H1 (cell line): ENCODE results near the gene C1QL1. TPM values are rescaled to one million over a fixed set of nuclear protein-coding genes. Genes with fewer than 3 reads are reported as not detected.

Experiments used
- CTCF ChIA-PET: fragments of 300-600 bp; sonication (Branson Sonifier 250); formaldehyde crosslinking; loops from one replicate; lab custom pipeline; 2021; ENCODE audit not compliant: partially characterized antibody; lab: Charles Lee
- POLR2A ChIA-PET: fragments of 300-600 bp; sonication (Branson Sonifier 250); formaldehyde crosslinking; loops from one replicate; lab custom pipeline; 2021; ENCODE audit warnings: inconsistent platforms; ENCODE audit not compliant: partially characterized antibody; lab: Charles Lee
- DNase-seq, 2 experiments: peaks; one replicate each; pipeline versions ENCODE4 v3.0.0 to v3.0.0-alpha.2; 2010 to 2022; ENCODE audit warnings: low spot score in 2 of 2, low read depth in 1 of 2, mixed read lengths in 1 of 2
- FAIRE-seq: peaks from 2 replicates; lab custom pipeline; 2011; peaks lifted over from hg19 to GRCh38; lab: Jason Lieb, UNC
- H2AFZ ChIP-seq: 2 replicates; pipeline ENCODE4 v1.8.1; 2012; ENCODE audit warnings: low read length, inconsistent platforms
- H2AK5ac ChIP-seq: 2 replicates; pipeline ENCODE4 v1.6.1; 2013; ENCODE audit warnings: low read depth, low read length
- H2BK120ac ChIP-seq: replicated peaks from 2 replicates; pipeline ENCODE3; 2013; ENCODE audit warnings: low read depth, low read length, inconsistent platforms
- H2BK12ac ChIP-seq: 2 replicates; pipeline ENCODE4 v1.6.1; 2013; ENCODE audit warnings: low read depth, low read length
- H2BK15ac ChIP-seq: 2 replicates; pipeline ENCODE4 v1.6.1; 2013; ENCODE audit warnings: low read length
- H2BK20ac ChIP-seq: 2 replicates; pipeline ENCODE4 v1.6.1; 2013; ENCODE audit warnings: low read length
- H2BK5ac ChIP-seq: 2 replicates; pipeline ENCODE4 v1.6.1; 2013; ENCODE audit warnings: low read depth, low read length
- H3K14ac ChIP-seq: 2 replicates; pipeline ENCODE4 v1.6.1; 2013; ENCODE audit warnings: inconsistent platforms; ENCODE audit not compliant: insufficient read length
- H3K18ac ChIP-seq: 2 replicates; pipeline ENCODE4 v1.6.1; 2013; ENCODE audit warnings: low read length; ENCODE audit errors: extremely low read depth
- H3K23ac ChIP-seq: 2 replicates; pipeline ENCODE4 v1.6.1; 2013; ENCODE audit warnings: inconsistent platforms; ENCODE audit not compliant: insufficient read length
- H3K23me2 ChIP-seq: 2 replicates; pipeline ENCODE4 v1.6.1; 2013; ENCODE audit warnings: low read depth, low read length
- H3K27ac ChIP-seq: 2 replicates; pipeline ENCODE4 v1.6.1; 2011; ENCODE audit warnings: low read depth, low read length, inconsistent platforms
- H3K27me3 ChIP-seq, 4 experiments: replicated peaks in 1 of 4; 1 replicate in 1 of 4; 2 replicates in 3 of 4; pipeline versions ENCODE4 v1.6.1 to v1.8.1; 2011 to 2013; ENCODE audit warnings: low read length in 3 of 4, mild to moderate bottlenecking in 3 of 4, inconsistent platforms in 2 of 4, mixed read lengths in 2 of 4, moderate library complexity in 1 of 4; ENCODE audit not compliant: control insufficient read depth in 3 of 4, insufficient read depth in 3 of 4; ENCODE audit errors: extremely low read depth in 1 of 4
- H3K36me3 ChIP-seq, 4 experiments: 2 replicates each; pipeline versions ENCODE4 v1.6.1 to v1.8.1; 2011 to 2013; ENCODE audit warnings: mild to moderate bottlenecking in 4 of 4, low read length in 3 of 4, moderate library complexity in 2 of 4, control low read depth in 1 of 4, inconsistent platforms in 1 of 4; ENCODE audit not compliant: insufficient read depth in 4 of 4, control insufficient read depth in 2 of 4
- H3K4ac ChIP-seq: replicated peaks from 2 replicates; pipeline ENCODE3; 2013; ENCODE audit warnings: low read length, low read depth, mixed read lengths, inconsistent platforms; ENCODE audit not compliant: insufficient read length
- H3K4me1 ChIP-seq, 4 experiments: replicated peaks in 1 of 4; 1 replicate in 1 of 4; 2 replicates in 3 of 4; pipeline versions ENCODE4 v1.6.1 to v1.8.1; 2011 to 2013; ENCODE audit warnings: low read length in 3 of 4, inconsistent platforms in 2 of 4, mixed read lengths in 1 of 4; ENCODE audit not compliant: insufficient read depth in 4 of 4, control insufficient read depth in 3 of 4
- H3K4me2 ChIP-seq, 2 experiments: 2 replicates each; pipeline versions ENCODE4 v1.6.1 to v1.8.1; 2011 to 2013; ENCODE audit warnings: low read depth in 2 of 2, low read length in 2 of 2, control low read depth in 1 of 2, inconsistent platforms in 1 of 2, mild to moderate bottlenecking in 1 of 2; ENCODE audit not compliant: insufficient read depth in 1 of 2
- H3K4me3 ChIP-seq, 4 experiments: fragments of 200-600, 300-600 bp in 1 of 4; sonication (generic), shearing (Covaris generic), sonication (Bioruptor Twin) in 1 of 4; 2 replicates each; pipeline versions ENCODE4 v1.5.1 to v1.8.1; 2011 to 2016; ENCODE audit warnings: low read length in 4 of 4, low read depth in 3 of 4, control low read depth in 2 of 4, inconsistent platforms in 2 of 4, mild to moderate bottlenecking in 2 of 4, mixed read lengths in 1 of 4, moderate library complexity in 1 of 4; ENCODE audit not compliant: insufficient read depth in 2 of 4; ENCODE audit errors: extremely low read depth in 1 of 4
- H3K56ac ChIP-seq: replicated peaks from 2 replicates; pipeline ENCODE3; 2013; ENCODE audit warnings: low read depth, mild to moderate bottlenecking, mixed read lengths, low read length, inconsistent platforms; ENCODE audit not compliant: insufficient read length
- H3K79me1 ChIP-seq: 2 replicates; pipeline ENCODE4 v1.6.1; 2013; ENCODE audit warnings: low read depth, low read length, control low read depth
- H3K79me2 ChIP-seq, 2 experiments: 2 replicates each; pipeline versions ENCODE4 v1.6.1 to v1.8.1; 2012 to 2013; ENCODE audit warnings: low read length in 2 of 2, mild to moderate bottlenecking in 2 of 2, inconsistent platforms in 1 of 2; ENCODE audit not compliant: insufficient read depth in 2 of 2, control insufficient read depth in 1 of 2
- H3K9ac ChIP-seq, 4 experiments: replicated peaks in 1 of 4; 1 replicate in 1 of 4; 2 replicates in 3 of 4; pipeline versions ENCODE4 v1.6.1 to v1.8.1; 2011 to 2013; ENCODE audit warnings: low read depth in 3 of 4, low read length in 3 of 4, control low read depth in 2 of 4, mild to moderate bottlenecking in 2 of 4, moderate library complexity in 2 of 4, inconsistent platforms in 1 of 4; ENCODE audit errors: extremely low read depth in 1 of 4
- H3K9me3 ChIP-seq, 2 experiments: 2 replicates each; pipeline versions ENCODE4 v1.6.1 to v1.8.1; 2012 to 2013; ENCODE audit warnings: mild to moderate bottlenecking in 2 of 2, moderate library complexity in 2 of 2, control low read depth in 1 of 2, inconsistent platforms in 1 of 2, low read depth in 1 of 2, low read length in 1 of 2, mixed read lengths in 1 of 2; ENCODE audit not compliant: insufficient read depth in 2 of 2
- H4K20me1 ChIP-seq, 2 experiments: replicated peaks in 1 of 2; 2 replicates each; pipeline versions ENCODE3 to v1.8.1; 2011 to 2013; ENCODE audit warnings: inconsistent platforms in 2 of 2, low read length in 2 of 2, mild to moderate bottlenecking in 1 of 2; ENCODE audit not compliant: insufficient read depth in 2 of 2, control insufficient read depth in 1 of 2
- H4K5ac ChIP-seq: 2 replicates; pipeline ENCODE4 v1.6.1; 2013; ENCODE audit warnings: low read length, low read depth, mixed read lengths, inconsistent platforms; ENCODE audit not compliant: insufficient read length
- H4K8ac ChIP-seq: 2 replicates; pipeline ENCODE4 v1.8.0; 2013; ENCODE audit warnings: mild to moderate bottlenecking, moderate library complexity, low read length, inconsistent platforms; ENCODE audit not compliant: insufficient read depth; ENCODE audit errors: extremely low read depth
- H4K91ac ChIP-seq: replicated peaks from 2 replicates; pipeline ENCODE3; 2013; ENCODE audit warnings: low read length, mixed read lengths, inconsistent platforms; ENCODE audit not compliant: insufficient read length
- ATF3 ChIP-seq: IDR thresholded peaks from 2 replicates; pipeline ENCODE4 v1.6.1; 2011; ENCODE audit warnings: low read depth, mild to moderate bottlenecking, low read length; ENCODE audit not compliant: insufficient read depth
- BACH1 ChIP-seq: IDR thresholded peaks from 2 replicates; pipeline ENCODE4 v1.6.1; 2012; ENCODE audit warnings: low read length, improper control_type of control experiment
- CBX8 ChIP-seq: fragments of 300-800, 300-1000 bp; sonication (generic); IDR thresholded peaks from 2 replicates; pipeline ENCODE4 v1.7.1; 2016; ENCODE audit warnings: low read depth, low read length, borderline replicate concordance
- GABPA ChIP-seq: IDR thresholded peaks from 2 replicates; pipeline ENCODE4 v1.6.1; 2011; ENCODE audit warnings: mild to moderate bottlenecking, low read length, moderate library complexity, borderline replicate concordance; ENCODE audit not compliant: insufficient read depth
- JUND ChIP-seq: IDR thresholded peaks from 2 replicates; pipeline ENCODE4 v1.6.1; 2011; ENCODE audit warnings: mild to moderate bottlenecking, improper control_type of control experiment, low read length
- MAFK ChIP-seq: IDR thresholded peaks from 2 replicates; pipeline ENCODE4 v1.6.1; 2012; ENCODE audit warnings: low read depth, mild to moderate bottlenecking, improper control_type of control experiment, low read length
- POLR2AphosphoS5 ChIP-seq: IDR thresholded peaks from 2 replicates; pipeline ENCODE4 v1.6.1; 2011; ENCODE audit warnings: low read depth, low read length
- RAD21 ChIP-seq, 2 experiments: IDR thresholded peaks in 1 of 2; conservative IDR thresholded peaks in 1 of 2; 2 replicates each; pipeline ENCODE4 v1.6.1; 2011; ENCODE audit warnings: low read depth in 2 of 2, low read length in 2 of 2, improper control_type of control experiment in 1 of 2, inconsistent platforms in 1 of 2, mild to moderate bottlenecking in 1 of 2, moderate library complexity in 1 of 2
- RNF2 ChIP-seq: fragments of 200-900, 300-1000 bp; sonication (generic); IDR thresholded peaks from 2 replicates; pipeline ENCODE4 v1.7.1; 2016; ENCODE audit warnings: borderline replicate concordance, low read depth, mild to moderate bottlenecking, antibody characterized with exemption, low read length; ENCODE audit not compliant: poor library complexity, severe bottlenecking; ENCODE audit errors: missing control alignments
- SIX5 ChIP-seq: IDR thresholded peaks from 2 replicates; pipeline ENCODE4 v1.6.1; 2011; ENCODE audit warnings: mild to moderate bottlenecking, low read depth, low read length
- TAF1 ChIP-seq: IDR thresholded peaks from 2 replicates; pipeline ENCODE4 v1.6.1; 2011; ENCODE audit warnings: mild to moderate bottlenecking, low read depth, low read length
- TEAD4 ChIP-seq: IDR thresholded peaks from 2 replicates; pipeline ENCODE4 v1.6.1; 2012; ENCODE audit warnings: low read depth, low read length, inconsistent platforms, mixed read lengths
- YY1 ChIP-seq: IDR thresholded peaks from 2 replicates; pipeline ENCODE4 v1.6.1; 2011; ENCODE audit warnings: low read depth, mild to moderate bottlenecking, low read length
- WGBS, 2 experiments: shearing (Covaris generic) in 1 of 2; methylation state at CpG; one replicate each; pipeline versions ENCODE4 v1.1.6 to v1.1.7; 2013 to 2015; ENCODE audit warnings: low lambda C conversion rate in 2 of 2, mixed read lengths in 2 of 2, inconsistent platforms in 1 of 2, low coverage in 1 of 2, missing lambda C conversion rate in 1 of 2; ENCODE audit not compliant: insufficient replicate concordance in 2 of 2, insufficient coverage in 1 of 2, insufficient read length in 1 of 2; ENCODE audit errors: extremely low coverage in 1 of 2, missing lambda C conversion rate in 1 of 2; 5-methylcytosine and 5-hydroxymethylcytosine counted together
- polyA plus RNA-seq, 7 experiments: library from polyadenylated mRNA; depleted of rRNA in 3 of 7; stranded (reverse) in 5 of 7; unstranded in 2 of 7; fragments of >200 nt in 5 of 7; fragments of 200-250 nt in 2 of 7; gene quantifications; 1 replicate in 5 of 7; 2 replicates in 1 of 7; 4 replicates in 1 of 7; pipeline versions ENCODE4 v1.2.1 to v1.2.3, GENCODE V29; 2011 to 2013; ENCODE audit warnings: missing spikeins in 2 of 7, mixed read lengths in 2 of 7
- total RNA-seq: library from RNA; stranded (reverse); fragmentation: NEBNext Ultra II Directional; extraction: Animal tissue kit (Norgen Biotek cat#: 25700); gene quantifications from 2 replicates; pipeline ENCODE4 v1.2.1, GENCODE V29; 2021

C1QL1 gene
- total and polyA plus RNA-seq, 2 of the 8 experiments (the other 6 are each of a cell fraction or from before 2014, with no cell fraction given), result 7.6 to 10.5 TPM

GRCh38 chr17:44961921-44962350, 6.2 kb downstream of the C1QL1 start:
- Histone ChIP-seq H3K36me3 (no peaks in the 10 kb centered on the region), H3K4me3 (no peak overlapping the region), H2AK5ac (no peak overlapping the region), H4K5ac (no peak overlapping the region), H2AFZ (no peak overlapping the region), H3K27me3 (peaks cover 14 to 51% (median 41%) of the 10 kb centered on the region in 4 experiments; a peak in 6 of 7 replicates), H2BK20ac (no peak overlapping the region), H3K9me3 (no peaks in the 10 kb centered on the region), H3K23ac (no peak overlapping the region), H3K18ac (no peak overlapping the region), H2BK12ac (no peak overlapping the region), H3K9ac (no peak overlapping the region), H3K23me2 (peaks cover 5% of the 10 kb centered on the region; the same call in 1 of the 2 replicates), H3K4me2 (no peak overlapping the region), H2BK5ac (no peak overlapping the region), H2BK120ac (no peak overlapping the region), H2BK15ac (no peak overlapping the region), H4K20me1 (peaks cover 1 to 3% of the 10 kb centered on the region in 2 experiments), H3K56ac (no peak overlapping the region), H4K8ac (no peak overlapping the region), H3K27ac (no peak overlapping the region), H4K91ac (no peak overlapping the region), H3K79me1 (no peaks in the 10 kb centered on the region), H3K4ac (no peak overlapping the region), H3K14ac (no peak overlapping the region), H3K4me1 (peaks cover 0 to 14% (median 7%) of the 10 kb centered on the region in 4 experiments; a peak in 5 of 7 replicates), H3K79me2 (no peaks in the 10 kb centered on the region)
- POLR2A ChIA-PET, result interaction anchor here (1.1 kb wide), 1 partner anchor 22 kb away, joined by 4 read pairs; no protein-coding TSS in a partner anchor
- WGBS, 2 experiments, result 61% methylated on average over 7 of the region's 7 CpGs; no CpG with 5 or more reads in 1 of the 2 experiments
- DNase-seq (no peak), FAIRE-seq (no peak)
- CTCF ChIA-PET, result interaction anchor here (0.6 to 14.5 kb wide), 25 partner anchors 8 to 1748 kb away, joined by 3 to 182 read pairs (median 4); partner anchors contain the start of gene C1QL1
- TF ChIP-seq MAFK, result peak; percentile 60; the same call in 1 of the 2 replicates
- no peak for TF ChIP-seq POLR2AphosphoS5
- TF ChIP-seq TEAD4, result no peak
- no peak for TF ChIP-seq GABPA
- TF ChIP-seq YY1, result no peak
- TF ChIP-seq RAD21 (IDR thresholded peaks at IDR 0.05 in 1 of 2, conservative IDR thresholded peaks at IDR 0.05 in 1 of 2; ENCODE audit: low read depth in 2 of 2, low read length in 2 of 2), result peak; percentile 44 to 58; a peak in 3 of 4 replicates
- TF ChIP-seq SIX5, result no peak
- peak; percentile 42; the same call in 1 of the 2 replicates for TF ChIP-seq JUND
- no peak for TF ChIP-seq CBX8
- no peak for TF ChIP-seq RNF2
- TF ChIP-seq ATF3, result no peak
- no peak for TF ChIP-seq TAF1
- peak; percentile 75 for TF ChIP-seq BACH1
